GM12878 (cell line): ENCODE data around the gene KLHDC8A.

Source experiments
- BHLHE40 ChIP-seq, 2 experiments: fragments of 450-650 bp in 1 of 2; IDR thresholded peaks; 2 replicates each; pipeline ENCODE4 v1.6.1; 2011 to 2017; ENCODE audit warnings: low read depth in 2 of 2, borderline replicate concordance in 1 of 2, improper control_type of control experiment in 1 of 2, low read length in 1 of 2, mild to moderate bottlenecking in 1 of 2
- CHD4 ChIP-seq: fragments of 200-600 bp; sonication (generic); IDR thresholded peaks from 2 replicates; pipeline ENCODE4 v1.6.1; 2016; ENCODE audit warnings: mild to moderate bottlenecking
- CTCF ChIP-seq, 3 experiments: IDR thresholded peaks in 2 of 3; conservative IDR thresholded peaks in 1 of 3; 2 replicates each; pipeline ENCODE4 v1.5.1; 2011; ENCODE audit warnings: low read depth in 3 of 3, low read length in 3 of 3, mild to moderate bottlenecking in 3 of 3, control low read depth in 2 of 3, moderate library complexity in 2 of 3, inconsistent platforms in 1 of 3, mixed read lengths in 1 of 3; ENCODE audit not compliant: control insufficient read depth in 2 of 3, insufficient read depth in 1 of 3; ENCODE audit errors: extremely low read depth in 1 of 3
- MYC ChIP-seq: IDR thresholded peaks from 2 replicates; pipeline ENCODE4 v1.6.1; 2011; ENCODE audit warnings: mild to moderate bottlenecking, low read length, moderate library complexity, inconsistent platforms; ENCODE audit not compliant: insufficient read depth, insufficient replicate concordance, insufficient read length, severe bottlenecking
- RCOR1 ChIP-seq: conservative IDR thresholded peaks from 2 replicates; pipeline ENCODE4 v1.6.1; 2012; ENCODE audit warnings: low read depth, low read length, improper control_type of control experiment

- TF ChIP-seq RCOR1 (no peak), CHD4 (no peak), CTCF (IDR thresholded peaks at IDR 0.05 in 2 of 3, conservative IDR thresholded peaks at IDR 0.05 in 1 of 3; ENCODE audit: control insufficient read depth in 2 of 3, extremely low read depth in 1 of 3, insufficient read depth in 1 of 3, low read depth in 3 of 3, low read length in 3 of 3) (no peak), BHLHE40 (IDR thresholded peaks at IDR 0.05; ENCODE audit: borderline replicate concordance in 1 of 2, low read depth in 2 of 2, low read length in 1 of 2) (no peak), MYC (no peak)
Observed at GRCh38 chr1:205323794-205324193, 32.9 kb downstream of the KLHDC8A start.
